Muscle of back (tissue), 11 donors: ENCODE data around the gene STK33. TPM values are rescaled to one million over a fixed set of nuclear protein-coding genes. Genes with fewer than 3 reads are reported as not detected.
A peak's percentile ranks its signal among the peaks of the same experiment; 100 is the strongest.

Experiments
- DNase-seq, 3 donors: peaks; one replicate each; pipeline versions ENCODE4 v3.0.0 to v3.0.0-alpha.2; 2013
- polyA plus RNA-seq, 10 donors: library from polyadenylated mRNA; unstranded; fragments of 120-200 nt; gene quantifications; one replicate each; pipeline ENCODE4 v1.2.1, GENCODE V29; 2013; ENCODE audit not compliant: insufficient read length in 10 of 10

Gene STK33
- polyA plus RNA-seq, 10 donors: 3.1 to 6.2 (median 3.9) TPM

GRCh38 chr11:8356721-8357504 is 237.1 kb downstream of the STK33 start:
- DNase-seq: peak; percentile 24 to 69 (median 38)

- no peak for DNase-seq
These were observed 237.8 kb downstream of the STK33 start for GRCh38 chr11:8356216-8356615.

DNA sequence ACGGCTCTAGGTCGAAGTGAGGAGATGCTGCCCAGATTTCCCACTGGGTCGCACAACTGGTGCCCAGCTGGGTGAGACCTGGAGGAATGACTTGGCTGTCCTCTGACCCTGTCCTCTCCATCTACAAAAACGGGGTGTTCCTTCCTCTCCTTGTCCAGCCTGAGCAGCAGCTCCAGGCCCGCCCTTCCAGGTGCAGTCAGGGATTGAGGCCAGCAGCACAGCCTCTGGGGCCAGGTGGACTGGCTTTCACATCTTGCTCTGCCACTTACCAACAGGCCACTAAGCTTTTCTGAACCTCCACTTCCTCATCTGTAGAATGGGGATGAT is 238.6 kb downstream of the STK33 start:
- DNase-seq: no peak

- DNase-seq: peak in 2 of 3 donors; percentile 16 to 64
These were observed 239.2 kb downstream of the STK33 start for GRCh38 chr11:8354622-8355415.

DNA sequence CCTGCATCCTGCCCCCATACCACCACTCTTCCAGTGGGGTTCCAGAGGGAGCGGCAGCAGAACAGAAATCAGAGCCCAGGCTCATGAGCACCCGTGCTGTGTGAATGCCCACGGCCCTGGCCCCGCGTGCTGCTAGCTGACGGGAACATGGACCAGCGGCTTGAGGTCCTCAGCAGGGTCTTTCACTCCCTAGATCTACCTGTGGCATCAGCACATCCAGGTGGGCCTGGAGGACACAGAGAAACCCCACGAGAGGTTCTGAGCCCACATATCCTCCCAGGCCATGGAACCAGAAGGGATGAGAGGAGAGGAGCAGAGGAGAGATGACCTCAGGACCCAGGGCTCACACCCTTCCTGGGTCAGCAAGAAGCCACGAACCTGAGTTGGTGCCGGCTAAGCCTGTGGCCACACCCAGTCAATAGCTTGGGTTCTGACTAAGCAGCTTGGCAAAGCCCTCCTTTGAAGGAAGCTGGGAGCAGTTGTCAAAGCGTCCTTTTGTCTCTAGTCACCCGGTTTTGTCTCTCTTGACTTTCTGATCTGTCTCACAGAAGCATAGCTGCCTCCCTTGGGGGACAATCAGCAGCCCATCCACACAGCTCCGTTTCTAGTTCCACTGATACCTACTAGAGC is 241.0 kb downstream of the STK33 start:
- DNase-seq: no peak

- no peak for DNase-seq
These were observed 241.7 kb downstream of the STK33 start for GRCh38 chr11:8352103-8352875.

DNA sequence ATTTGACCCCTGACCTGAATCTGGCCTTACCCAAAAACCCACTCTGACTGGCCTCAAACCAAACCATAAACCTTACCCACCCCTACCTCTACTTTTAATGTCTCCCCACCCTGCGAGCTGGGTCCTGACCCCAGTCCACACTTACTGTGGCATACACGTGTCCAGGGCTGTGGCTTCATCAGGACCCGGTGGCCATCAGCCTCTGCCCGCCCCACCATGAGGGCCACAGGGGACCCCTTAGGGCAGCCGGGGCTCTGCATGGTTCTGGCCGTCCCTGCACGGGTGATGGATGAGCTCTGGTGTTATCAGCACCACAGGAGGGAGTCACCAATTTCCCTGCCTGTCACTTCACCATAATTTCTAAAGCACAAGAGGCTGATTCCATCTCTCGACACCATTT is 242.8 kb downstream of the STK33 start:
- DNase-seq: no peak

- no peak for DNase-seq
These were observed 246.1 kb downstream of the STK33 start for GRCh38 chr11:8347978-8348377.

DNA sequence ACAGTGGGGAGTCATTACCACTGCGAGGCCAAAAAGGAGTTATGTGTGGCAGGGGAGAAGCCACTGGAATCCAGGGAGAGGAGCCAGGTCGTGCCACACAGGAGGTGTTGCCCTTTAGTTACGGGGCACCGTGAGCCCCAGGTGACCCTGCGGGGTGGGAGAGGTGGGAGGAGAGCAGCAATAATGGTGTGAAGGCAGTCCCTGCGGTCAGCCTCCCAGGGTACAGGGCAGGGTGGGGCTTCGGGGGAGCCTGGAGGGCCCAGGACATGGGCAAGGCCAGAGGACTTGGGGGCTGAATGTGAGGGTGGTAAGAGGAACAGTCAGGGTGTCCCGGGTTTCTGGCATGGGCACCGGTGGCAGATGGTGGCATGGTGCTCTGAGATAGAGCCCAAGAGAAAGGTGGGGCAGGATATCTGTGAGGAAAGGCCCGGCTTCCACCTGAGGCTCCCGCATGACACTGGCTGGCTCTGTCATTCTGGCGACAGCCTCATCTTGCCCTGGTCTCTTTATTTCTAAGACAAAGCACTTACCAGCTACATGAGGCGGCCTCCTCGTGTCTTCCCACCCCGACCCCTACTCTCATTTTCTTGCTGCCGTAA is 247.8 kb downstream of the STK33 start:
- no peak for DNase-seq

DNA sequence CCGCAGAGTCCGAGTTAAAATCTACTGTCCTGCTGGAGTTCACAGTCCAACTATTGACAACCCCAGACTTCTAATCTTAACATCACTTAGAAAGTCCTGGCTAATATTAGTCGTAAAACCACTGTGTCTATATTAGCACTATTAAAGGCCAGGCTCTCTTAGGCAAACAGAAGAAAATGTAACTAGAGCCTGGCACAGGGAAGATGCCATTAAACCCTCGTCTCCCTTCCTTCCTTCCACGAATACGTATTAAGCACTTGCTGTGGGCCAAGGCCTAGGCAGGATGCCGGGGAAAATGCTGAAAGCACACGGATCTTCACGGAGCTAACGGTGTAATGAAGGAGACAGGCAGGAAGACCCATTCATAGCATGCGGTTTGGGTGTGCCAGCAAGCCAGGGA is 248.8 kb downstream of the STK33 start:
- DNase-seq: no peak

DNA sequence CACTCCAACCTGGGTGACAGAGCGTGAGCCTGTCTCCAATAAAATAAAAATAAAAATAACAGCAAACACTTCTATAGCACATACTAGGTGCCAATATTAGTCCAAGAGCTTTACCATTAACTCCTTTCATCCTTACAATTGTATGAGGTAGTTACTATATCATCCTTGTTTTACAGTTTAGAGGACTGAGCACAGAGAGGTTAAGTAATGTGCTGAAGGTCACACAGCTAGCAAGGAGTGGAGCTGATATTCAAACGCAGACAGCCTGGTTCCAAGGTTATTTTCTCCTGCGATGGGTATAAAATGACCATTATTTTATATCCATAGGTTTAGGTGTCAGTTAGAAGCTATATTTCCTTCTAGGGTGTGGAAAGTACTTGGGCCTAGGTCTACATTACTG is 249.7 kb downstream of the STK33 start:
- DNase-seq: no peak

GRCh38 chr11:8342821-8343681 is 251.0 kb downstream of the STK33 start:
- no peak for DNase-seq

DNA sequence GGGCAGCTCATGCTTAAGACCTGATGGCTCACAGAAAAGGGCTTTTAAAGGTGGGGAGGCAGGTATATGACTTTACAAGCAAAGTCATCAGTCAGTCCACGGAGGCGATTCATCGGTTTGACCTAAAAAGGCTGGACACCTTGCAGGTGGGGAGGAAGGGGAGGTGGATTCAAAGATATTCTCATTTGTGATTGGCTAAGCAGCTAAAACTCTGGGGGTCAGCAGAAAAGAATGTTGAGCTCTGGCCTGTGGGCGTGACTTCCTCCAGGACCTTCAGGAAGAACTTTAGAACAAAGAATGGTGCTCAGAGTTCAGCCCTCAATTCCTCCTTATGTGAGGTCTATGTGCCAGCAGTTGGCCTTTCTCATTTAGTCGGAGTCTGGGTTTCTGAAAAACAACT is 252.0 kb downstream of the STK33 start:
- no peak for DNase-seq

Other genes starting within 250 kb of the STK33 start
- gene TRIM66, start 88.4 kb upstream of the STK33 start, polyA plus RNA-seq: 1 to 10 TPM in 9 of 10 donors, under 1 TPM in 1; 0.89 to 6.8 (median 2.6) TPM
- 1,000 to 10,000 TPM; 2,844 to 3,856 (median 3,310) TPM for gene RPL27A, start 88.6 kb upstream of the STK33 start, polyA plus RNA-seq